Neuron (in vitro differentiated cells): ENCODE results near the gene ARID3A.
A peak's percentile ranks its signal among the peaks of the same experiment; 100 is the strongest.
"Not testable (repeated sequence)": the region's sequence is repeated elsewhere in the genome, so short reads cannot be mapped to it uniquely, and the experiment has no call there.

Experiments used
- H2AFZ ChIP-seq: one replicate; pipeline ENCODE4 v1.6.1; 2013; ENCODE audit warnings: low read depth, mild to moderate bottlenecking, inconsistent platforms, low read length, moderate library complexity
- H3K27me3 ChIP-seq: one replicate; pipeline ENCODE4 v1.6.1; 2013; ENCODE audit warnings: low read length; ENCODE audit not compliant: insufficient read depth
- H3K36me3 ChIP-seq: one replicate; pipeline ENCODE4 v1.6.1; 2013; ENCODE audit warnings: low read length; ENCODE audit not compliant: insufficient read depth
- H3K4me1 ChIP-seq: one replicate; pipeline ENCODE4 v1.6.1; 2013; ENCODE audit warnings: low read length; ENCODE audit not compliant: insufficient read depth
- H3K4me3 ChIP-seq: 2 replicates; pipeline ENCODE4 v1.5.1; 2013; ENCODE audit warnings: mild to moderate bottlenecking, low read length, moderate library complexity
- H3K9me3 ChIP-seq: one replicate; pipeline ENCODE4 v1.6.1; 2013; ENCODE audit warnings: low read length

ARID3A gene

GRCh38 chr19:925526-926322 is at the start of gene ARID3A:
Gene ARID3A, plus strand, starts transcription at chr19:926035. Its CDS starts 3,494 bp downstream, at chr19:929529.
- H3K9me3 ChIP-seq, result no peaks in the 10 kb centered on the region
- H2AFZ ChIP-seq, result peak within 1 kb of the TSS; percentile 86
- H3K4me3 ChIP-seq, result peak within 1 kb of the TSS; percentile 99
- no peaks in the 10 kb centered on the region for H3K27me3 ChIP-seq
- peaks cover 16% of the 10 kb centered on the region for H3K4me1 ChIP-seq
- peaks cover 3% of the 10 kb centered on the region for H3K36me3 ChIP-seq

GRCh38 chr19:876089-876488 is 49.7 kb upstream of the ARID3A start:
- Histone ChIP-seq H3K27me3 (no peaks in the 10 kb centered on the region), H3K4me1 (no peaks in the 10 kb centered on the region), H3K4me3 (no peak overlapping the region), H3K9me3 (no peaks in the 10 kb centered on the region), H2AFZ (no peak overlapping the region), H3K36me3 (peaks cover 50% of the 10 kb centered on the region)

GRCh38 chr19:876780-877314 is 49.0 kb upstream of the ARID3A start:
- H3K36me3 ChIP-seq, result peaks cover 54% of the 10 kb centered on the region
- no peaks in the 10 kb centered on the region for H3K4me1 ChIP-seq
- no peak overlapping the region for H2AFZ ChIP-seq
- no peaks in the 10 kb centered on the region for H3K9me3 ChIP-seq
- H3K4me3 ChIP-seq, result no peak overlapping the region
- H3K27me3 ChIP-seq, result no peaks in the 10 kb centered on the region

- not testable (repeated sequence) for H2AFZ ChIP-seq, H3K27me3 ChIP-seq, H3K9me3 ChIP-seq, H3K4me1 ChIP-seq, H3K4me3 ChIP-seq
- H3K36me3 ChIP-seq, result peaks cover 64% of the 10 kb centered on the region
Measured at GRCh38 chr19:877992-878660, 47.7 kb upstream of the ARID3A start.

GRCh38 chr19:878751-879561 is 46.9 kb upstream of the ARID3A start:
- not testable (repeated sequence) for H2AFZ ChIP-seq, H3K9me3 ChIP-seq, H3K27me3 ChIP-seq, H3K4me3 ChIP-seq, H3K4me1 ChIP-seq
- peaks cover 65% of the 10 kb centered on the region for H3K36me3 ChIP-seq

- no peaks in the 10 kb centered on the region for H3K4me1 ChIP-seq
- H3K4me3 ChIP-seq, result no peak overlapping the region
- H2AFZ ChIP-seq, result no peak overlapping the region
- peaks cover 69% of the 10 kb centered on the region for H3K36me3 ChIP-seq
- no peaks in the 10 kb centered on the region for H3K9me3 ChIP-seq
- no peaks in the 10 kb centered on the region for H3K27me3 ChIP-seq
Measured at GRCh38 chr19:879711-880438, 46.0 kb upstream of the ARID3A start.

- peaks cover 70% of the 10 kb centered on the region for H3K36me3 ChIP-seq
- no peak overlapping the region for H3K4me3 ChIP-seq
- no peaks in the 10 kb centered on the region for H3K27me3 ChIP-seq
Measured at GRCh38 chr19:881385-882071, 44.3 kb upstream of the ARID3A start.

GRCh38 chr19:882871-883497 is 42.9 kb upstream of the ARID3A start:
- no peaks in the 10 kb centered on the region for H3K9me3 ChIP-seq
- no peaks in the 10 kb centered on the region for H3K27me3 ChIP-seq
- H3K4me1 ChIP-seq, result no peaks in the 10 kb centered on the region
- H3K36me3 ChIP-seq, result peaks cover 67% of the 10 kb centered on the region
- H3K4me3 ChIP-seq, result no peak overlapping the region
- H2AFZ ChIP-seq, result no peak overlapping the region

More at GRCh38 chr19:881385-882071, 44.3 kb upstream of the ARID3A start:
- Histone ChIP-seq H2AFZ (no peak overlapping the region), H3K9me3 (no peaks in the 10 kb centered on the region), H3K4me1 (no peaks in the 10 kb centered on the region)

- Histone ChIP-seq H3K9me3 (no peaks in the 10 kb centered on the region), H3K4me3 (no peak overlapping the region), H3K4me1 (no peaks in the 10 kb centered on the region), H3K27me3 (no peaks in the 10 kb centered on the region), H3K36me3 (peaks cover 71% of the 10 kb centered on the region), H2AFZ (no peak overlapping the region)
Measured at GRCh38 chr19:883661-884211, 42.1 kb upstream of the ARID3A start.

GRCh38 chr19:884420-885211 is 41.2 kb upstream of the ARID3A start:
- Histone ChIP-seq H3K4me3 (no peak overlapping the region), H3K36me3 (peaks cover 74% of the 10 kb centered on the region), H2AFZ (no peak overlapping the region), H3K27me3 (no peaks in the 10 kb centered on the region), H3K4me1 (no peaks in the 10 kb centered on the region), H3K9me3 (no peaks in the 10 kb centered on the region)
